GM18502 (cell line): ENCODE data around the gene RNF220.
"Not testable (repeated sequence)": the region's sequence is repeated elsewhere in the genome, so short reads cannot be mapped to it uniquely, and the experiment has no call there.

Experiments
- ATAC-seq: cut with Tn5 transposase; IDR thresholded peaks from one replicate; pipeline ENCODE4 v1.9.1; 2021; ENCODE audit warnings: mild to moderate bottlenecking; ENCODE audit not compliant: unreplicated experiment, poor library complexity

The RNF220 gene

GRCh38 chr1:44685881-44686280, 280.8 kb downstream of the RNF220 start:
- no peak for ATAC-seq

DNA sequence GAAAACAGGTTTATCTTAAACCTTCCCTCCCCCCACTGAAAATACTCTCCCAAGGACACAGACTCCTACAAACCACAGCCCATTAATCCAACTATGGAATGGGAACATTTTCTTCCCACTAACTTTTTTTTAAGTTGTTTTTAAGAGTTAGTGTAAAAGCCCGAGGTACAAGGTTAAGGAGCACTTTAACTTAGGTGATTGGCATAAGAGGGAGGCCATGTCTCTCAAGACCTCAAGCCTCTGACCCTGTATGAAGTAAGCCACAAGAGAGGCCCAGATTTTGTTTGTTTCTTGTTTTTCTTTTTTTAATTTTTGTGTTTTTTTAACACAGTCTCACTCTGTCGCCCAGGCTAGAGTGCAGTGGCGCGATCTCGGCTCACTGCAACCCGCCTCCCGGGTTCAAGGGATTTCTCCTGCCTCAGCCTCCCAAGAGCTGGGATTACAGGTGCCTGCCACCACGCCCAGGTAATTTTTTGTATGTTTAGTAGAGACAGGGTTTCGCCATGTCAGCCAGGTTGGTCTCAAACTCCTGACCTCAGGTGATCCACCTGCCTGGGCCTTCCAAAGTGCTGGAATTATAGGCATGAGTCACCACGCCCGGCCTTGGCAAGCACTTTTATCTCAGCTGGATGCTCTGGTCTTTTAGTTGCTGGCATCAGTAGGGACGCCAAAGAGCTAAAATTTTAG, 283.8 kb downstream of the RNF220 start:
- no peak for ATAC-seq

- ATAC-seq = no peak
Measured at GRCh38 chr1:44689447-44689765, 284.4 kb downstream of the RNF220 start.

DNA sequence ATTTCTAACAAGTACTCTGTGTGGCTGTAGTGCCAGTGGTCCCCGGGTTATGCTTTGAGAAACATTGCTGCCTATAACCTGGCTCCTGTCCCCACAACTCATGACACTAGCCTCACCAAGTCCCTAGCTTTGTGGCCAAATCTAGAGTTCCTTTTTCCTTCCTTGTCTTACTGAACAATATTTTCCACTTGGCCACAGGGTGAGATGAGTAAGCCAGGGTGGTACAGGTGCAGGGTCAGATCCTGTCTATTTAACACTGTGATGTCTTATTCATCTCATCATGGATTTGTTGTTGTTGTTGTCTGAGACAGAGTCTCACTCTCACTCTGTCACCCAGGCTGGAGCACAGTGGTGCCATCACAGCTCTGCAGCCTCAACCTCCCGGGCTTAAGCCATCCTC, 288.1 kb downstream of the RNF220 start:
- ATAC-seq = no peak

GRCh38 chr1:44693900-44694299, 288.8 kb downstream of the RNF220 start:
- ATAC-seq = no peak

DNA sequence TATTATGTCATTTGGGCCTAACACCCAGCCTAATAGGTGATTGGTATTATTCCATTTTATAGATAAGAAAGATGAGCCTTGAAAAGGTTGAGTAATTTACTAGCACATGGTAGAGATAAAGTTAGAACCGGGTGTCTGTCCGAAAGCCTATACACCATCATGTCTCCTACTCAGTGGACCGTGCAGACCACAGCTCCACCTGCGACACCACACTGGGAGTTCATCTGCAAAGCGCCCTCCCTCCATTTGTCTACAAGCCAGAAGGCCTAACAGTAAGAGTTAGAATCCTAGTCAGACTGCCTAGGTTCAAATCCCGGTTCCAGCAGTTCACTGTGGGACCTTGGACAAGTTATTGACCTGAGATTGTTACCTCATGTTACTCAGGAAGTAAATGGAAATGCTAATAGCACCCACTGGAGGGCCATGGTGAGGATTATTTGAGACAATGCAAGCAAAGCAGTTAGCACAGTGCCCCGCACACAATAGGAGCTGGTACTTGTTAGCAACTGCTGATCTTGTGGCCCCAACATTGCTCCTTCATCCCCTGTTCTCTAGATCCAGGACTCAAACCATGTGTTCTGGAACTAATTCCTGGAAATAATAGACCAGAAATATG, 289.9 kb downstream of the RNF220 start:
- peak; percentile 66 for ATAC-seq

GRCh38 chr1:44695671-44696070, 290.6 kb downstream of the RNF220 start:
- ATAC-seq = no peak

DNA sequence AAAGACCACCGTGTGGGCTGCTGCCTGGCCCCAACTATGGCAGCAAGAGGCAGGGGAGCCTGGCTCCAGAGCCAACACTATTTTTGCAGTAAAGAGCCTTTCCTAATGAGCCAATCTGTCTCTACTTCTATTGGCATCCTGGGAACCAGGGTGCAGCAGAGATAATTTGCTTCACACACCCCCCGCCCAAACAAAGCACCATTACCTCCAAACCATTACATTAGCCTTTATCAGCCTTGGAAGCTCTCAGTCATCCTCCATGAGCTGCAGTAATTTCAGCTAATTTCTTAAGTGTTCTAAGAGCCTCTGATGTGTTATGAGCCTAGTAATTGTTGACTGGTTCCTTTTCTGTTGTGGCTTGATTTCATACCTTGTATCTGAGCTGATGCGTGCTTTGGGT, 291.0 kb downstream of the RNF220 start:
- ATAC-seq = no peak

DNA sequence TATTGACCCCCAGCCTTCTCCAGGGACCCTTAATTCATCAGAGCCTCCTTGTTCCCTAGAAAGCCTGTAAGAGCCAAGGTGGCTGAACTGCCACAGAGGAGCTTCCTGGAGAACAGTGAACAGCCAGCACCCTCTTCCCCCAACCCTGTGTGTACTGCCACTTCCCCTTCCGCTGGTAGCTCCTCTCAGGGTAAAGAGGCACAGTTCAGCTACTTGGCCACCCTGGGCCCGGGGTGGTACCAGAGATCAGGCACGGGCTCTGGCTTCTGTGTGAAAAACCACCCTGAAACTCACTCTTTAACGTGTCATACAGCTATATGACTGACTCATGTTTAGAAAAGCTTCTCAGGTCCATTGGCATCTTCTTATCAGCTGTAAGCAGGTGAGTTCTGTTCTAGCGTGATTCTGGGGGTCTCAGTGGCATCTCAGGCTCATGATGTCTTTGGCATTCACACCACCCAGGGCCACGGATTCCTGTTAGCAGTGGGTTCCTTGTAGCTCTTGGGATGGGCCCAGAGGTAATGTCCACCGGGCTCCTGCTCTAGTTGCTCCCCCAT, 291.8 kb downstream of the RNF220 start:
- ATAC-seq = peak; percentile 65

DNA sequence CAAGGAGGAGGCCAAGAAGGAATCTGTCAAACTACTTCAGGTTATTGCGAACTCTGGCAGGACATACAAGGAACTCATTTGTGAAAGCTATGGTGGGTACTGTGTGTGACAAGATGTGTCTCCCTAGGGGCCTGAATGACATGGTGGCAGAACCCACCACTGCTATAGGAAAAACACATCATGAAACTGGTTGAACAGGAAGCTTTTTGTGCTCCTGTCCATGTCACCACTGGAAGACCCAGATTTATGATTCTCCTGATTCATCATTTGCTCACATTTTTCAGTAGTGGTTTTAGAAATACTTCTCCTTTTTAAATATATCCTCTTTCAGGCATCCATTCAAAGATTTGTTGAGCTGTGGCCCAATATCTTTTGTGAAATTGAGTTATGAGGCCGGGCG, 293.1 kb downstream of the RNF220 start:
- no peak for ATAC-seq

DNA sequence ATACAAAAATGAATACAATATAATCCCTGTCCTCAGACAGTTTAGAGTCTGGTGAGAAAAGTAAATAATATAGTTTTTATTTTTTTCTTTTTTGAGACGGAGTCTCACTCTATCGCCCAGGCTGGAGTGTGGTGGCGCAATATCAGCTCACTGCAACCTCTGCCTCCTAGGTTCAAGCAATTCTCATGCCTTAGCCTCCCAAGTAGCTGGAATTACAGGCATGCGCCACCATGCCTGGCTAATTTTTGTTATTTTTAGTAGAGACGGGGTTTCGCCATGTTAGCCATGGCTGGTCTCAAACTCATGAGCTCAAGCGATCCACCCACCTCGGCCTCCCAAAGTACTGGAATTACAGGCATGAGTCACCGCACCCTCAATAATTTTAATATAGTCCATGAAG, 294.3 kb downstream of the RNF220 start:
- not testable (repeated sequence) for ATAC-seq

GRCh38 chr1:44700573-44700972, 295.5 kb downstream of the RNF220 start:
- ATAC-seq = no peak

GRCh38 chr1:44701141-44701573, 296.1 kb downstream of the RNF220 start:
- ATAC-seq = no peak
